GM12878 (cell line): ENCODE data around the gene ZBED2.

Source experiments
- CHD1 ChIP-seq: IDR thresholded peaks from 2 replicates; pipeline ENCODE4 v1.6.1; 2012; ENCODE audit warnings: low read depth, low read length, improper control_type of control experiment
- CREM ChIP-seq: IDR thresholded peaks from 2 replicates; pipeline ENCODE4 v1.6.1; 2014; ENCODE audit warnings: antibody characterized with exemption, low read depth
- EZH2 ChIP-seq: IDR thresholded peaks from 2 replicates; pipeline ENCODE4 v1.6.1; 2012; ENCODE audit warnings: low read depth, mild to moderate bottlenecking, control low read depth, inconsistent platforms, low read length, borderline replicate concordance; ENCODE audit not compliant: control insufficient read depth
- GABPA ChIP-seq: IDR thresholded peaks from 2 replicates; pipeline ENCODE4 v1.6.1; 2014; ENCODE audit warnings: antibody characterized with exemption, low read depth, mild to moderate bottlenecking, inconsistent platforms
- HDAC2 ChIP-seq: fragments of 200-600 bp; sonication (generic); IDR thresholded peaks from 2 replicates; pipeline ENCODE4 v1.6.1; 2017
- KAT2A ChIP-seq: conservative IDR thresholded peaks from 2 replicates; pipeline ENCODE4 v1.6.1; 2011; ENCODE audit warnings: low read depth, low read length; ENCODE audit not compliant: control insufficient read depth
- YY1 ChIP-seq: IDR thresholded peaks from 2 replicates; pipeline ENCODE4 v1.6.1; 2011; ENCODE audit warnings: low read depth, mild to moderate bottlenecking, low read length
- TF ChIP-seq, protein P1 (sequence below): IDR thresholded peaks from 2 replicates; pipeline ENCODE4 v1.6.1; 2011; ENCODE audit warnings: mild to moderate bottlenecking, low read depth, low read length, moderate library complexity; ENCODE audit not compliant: insufficient replicate concordance
- TF ChIP-seq, protein P2 (sequence below): IDR thresholded peaks from 2 replicates; pipeline ENCODE4 v1.6.1; 2012; ENCODE audit warnings: mild to moderate bottlenecking, low read depth, low read length
- TF ChIP-seq, protein P3 (sequence below), 3 experiments: IDR thresholded peaks in 2 of 3; conservative IDR thresholded peaks in 1 of 3; 2 replicates each; pipeline ENCODE4 v1.5.1; 2011; ENCODE audit warnings: low read depth in 3 of 3, low read length in 3 of 3, mild to moderate bottlenecking in 3 of 3, control low read depth in 2 of 3, moderate library complexity in 2 of 3, inconsistent platforms in 1 of 3, mixed read lengths in 1 of 3; ENCODE audit not compliant: control insufficient read depth in 2 of 3, insufficient read depth in 1 of 3; ENCODE audit errors: extremely low read depth in 1 of 3

DNA sequence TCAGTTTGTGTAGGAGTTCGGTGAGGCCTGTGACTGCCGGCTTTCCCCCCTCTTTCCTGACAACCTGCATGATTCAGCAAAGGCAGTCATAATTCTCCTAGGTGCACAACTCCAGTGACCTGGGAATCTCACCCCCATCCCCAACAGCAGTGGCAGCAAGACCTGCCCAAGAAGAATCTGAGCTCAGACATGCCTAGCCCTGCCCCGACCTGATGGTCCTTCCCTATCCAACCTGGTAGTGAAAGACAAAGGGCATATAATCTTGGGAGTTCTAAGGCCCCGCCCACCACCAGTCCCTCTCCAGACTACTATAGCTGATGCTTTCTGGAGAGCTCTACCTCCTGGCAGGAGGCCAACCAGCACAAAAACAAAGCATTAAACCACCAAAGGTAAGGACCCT is 44.2 kb upstream of the ZBED2 start:
- TF ChIP-seq KAT2A (no peak), YY1 (no peak), GABPA (no peak), HDAC2 (no peak), CREM (no peak), CHD1 (no peak), EZH2 (no peak)
- TF ChIP-seq, protein P1, sequence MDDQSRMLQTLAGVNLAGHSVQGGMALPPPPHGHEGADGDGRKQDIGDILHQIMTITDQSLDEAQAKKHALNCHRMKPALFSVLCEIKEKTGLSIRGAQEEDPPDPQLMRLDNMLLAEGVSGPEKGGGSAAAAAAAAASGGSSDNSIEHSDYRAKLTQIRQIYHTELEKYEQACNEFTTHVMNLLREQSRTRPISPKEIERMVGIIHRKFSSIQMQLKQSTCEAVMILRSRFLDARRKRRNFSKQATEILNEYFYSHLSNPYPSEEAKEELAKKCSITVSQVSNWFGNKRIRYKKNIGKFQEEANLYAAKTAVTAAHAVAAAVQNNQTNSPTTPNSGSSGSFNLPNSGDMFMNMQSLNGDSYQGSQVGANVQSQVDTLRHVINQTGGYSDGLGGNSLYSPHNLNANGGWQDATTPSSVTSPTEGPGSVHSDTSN: no peak
- TF ChIP-seq, protein P2, sequence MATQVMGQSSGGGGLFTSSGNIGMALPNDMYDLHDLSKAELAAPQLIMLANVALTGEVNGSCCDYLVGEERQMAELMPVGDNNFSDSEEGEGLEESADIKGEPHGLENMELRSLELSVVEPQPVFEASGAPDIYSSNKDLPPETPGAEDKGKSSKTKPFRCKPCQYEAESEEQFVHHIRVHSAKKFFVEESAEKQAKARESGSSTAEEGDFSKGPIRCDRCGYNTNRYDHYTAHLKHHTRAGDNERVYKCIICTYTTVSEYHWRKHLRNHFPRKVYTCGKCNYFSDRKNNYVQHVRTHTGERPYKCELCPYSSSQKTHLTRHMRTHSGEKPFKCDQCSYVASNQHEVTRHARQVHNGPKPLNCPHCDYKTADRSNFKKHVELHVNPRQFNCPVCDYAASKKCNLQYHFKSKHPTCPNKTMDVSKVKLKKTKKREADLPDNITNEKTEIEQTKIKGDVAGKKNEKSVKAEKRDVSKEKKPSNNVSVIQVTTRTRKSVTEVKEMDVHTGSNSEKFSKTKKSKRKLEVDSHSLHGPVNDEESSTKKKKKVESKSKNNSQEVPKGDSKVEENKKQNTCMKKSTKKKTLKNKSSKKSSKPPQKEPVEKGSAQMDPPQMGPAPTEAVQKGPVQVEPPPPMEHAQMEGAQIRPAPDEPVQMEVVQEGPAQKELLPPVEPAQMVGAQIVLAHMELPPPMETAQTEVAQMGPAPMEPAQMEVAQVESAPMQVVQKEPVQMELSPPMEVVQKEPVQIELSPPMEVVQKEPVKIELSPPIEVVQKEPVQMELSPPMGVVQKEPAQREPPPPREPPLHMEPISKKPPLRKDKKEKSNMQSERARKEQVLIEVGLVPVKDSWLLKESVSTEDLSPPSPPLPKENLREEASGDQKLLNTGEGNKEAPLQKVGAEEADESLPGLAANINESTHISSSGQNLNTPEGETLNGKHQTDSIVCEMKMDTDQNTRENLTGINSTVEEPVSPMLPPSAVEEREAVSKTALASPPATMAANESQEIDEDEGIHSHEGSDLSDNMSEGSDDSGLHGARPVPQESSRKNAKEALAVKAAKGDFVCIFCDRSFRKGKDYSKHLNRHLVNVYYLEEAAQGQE: no peak
- TF ChIP-seq, protein P3, sequence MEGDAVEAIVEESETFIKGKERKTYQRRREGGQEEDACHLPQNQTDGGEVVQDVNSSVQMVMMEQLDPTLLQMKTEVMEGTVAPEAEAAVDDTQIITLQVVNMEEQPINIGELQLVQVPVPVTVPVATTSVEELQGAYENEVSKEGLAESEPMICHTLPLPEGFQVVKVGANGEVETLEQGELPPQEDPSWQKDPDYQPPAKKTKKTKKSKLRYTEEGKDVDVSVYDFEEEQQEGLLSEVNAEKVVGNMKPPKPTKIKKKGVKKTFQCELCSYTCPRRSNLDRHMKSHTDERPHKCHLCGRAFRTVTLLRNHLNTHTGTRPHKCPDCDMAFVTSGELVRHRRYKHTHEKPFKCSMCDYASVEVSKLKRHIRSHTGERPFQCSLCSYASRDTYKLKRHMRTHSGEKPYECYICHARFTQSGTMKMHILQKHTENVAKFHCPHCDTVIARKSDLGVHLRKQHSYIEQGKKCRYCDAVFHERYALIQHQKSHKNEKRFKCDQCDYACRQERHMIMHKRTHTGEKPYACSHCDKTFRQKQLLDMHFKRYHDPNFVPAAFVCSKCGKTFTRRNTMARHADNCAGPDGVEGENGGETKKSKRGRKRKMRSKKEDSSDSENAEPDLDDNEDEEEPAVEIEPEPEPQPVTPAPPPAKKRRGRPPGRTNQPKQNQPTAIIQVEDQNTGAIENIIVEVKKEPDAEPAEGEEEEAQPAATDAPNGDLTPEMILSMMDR (IDR thresholded peaks at IDR 0.05 in 2 of 3, conservative IDR thresholded peaks at IDR 0.05 in 1 of 3; ENCODE audit: control insufficient read depth in 2 of 3, extremely low read depth in 1 of 3, insufficient read depth in 1 of 3, low read depth in 3 of 3, low read length in 3 of 3): no peak
